ENCODE data around the gene PLEKHN1.
A peak's percentile ranks its signal among the peaks of the same experiment; 100 is the strongest.

The PLEKHN1 gene

GRCh38 chr1:966135-966703 lies at the start of gene PLEKHN1:
TSS of gene PLEKHN1 (plus strand) at chr1:966482. CDS start at chr1:966532, 50 bp downstream.
- Mint-ChIP-seq H3K9me3 (ENCODE audit: low read depth) (no peaks in the 10 kb centered on the region), H3K4me3 (peak within 1 kb of the TSS; percentile 79), H3K36me3 (no peaks in the 10 kb centered on the region), H3K4me1 (ENCODE audit: low read depth) (peaks cover 5% of the 10 kb centered on the region), H3K27me3 (peaks cover 3% of the 10 kb centered on the region), H3K27ac (no peak within 1 kb of the TSS)

GRCh38 chr1:917076-917459 lies 49.2 kb upstream of the PLEKHN1 start:
- Mint-ChIP-seq H3K27me3 (peaks cover 18% of the 10 kb centered on the region), H3K4me3 (no peak overlapping the region), H3K27ac (no peak overlapping the region), H3K36me3 (no peaks in the 10 kb centered on the region), H3K4me1 (ENCODE audit: low read depth) (peaks cover 10% of the 10 kb centered on the region), H3K9me3 (ENCODE audit: low read depth) (no peaks in the 10 kb centered on the region)

GRCh38 chr1:917466-918091 lies 48.7 kb upstream of the PLEKHN1 start:
- peaks cover 19% of the 10 kb centered on the region for H3K27me3 Mint-ChIP-seq
- no peak overlapping the region for H3K4me3 Mint-ChIP-seq
- peaks cover 10% of the 10 kb centered on the region for H3K4me1 Mint-ChIP-seq (ENCODE audit: low read depth)
- no peaks in the 10 kb centered on the region for H3K9me3 Mint-ChIP-seq (ENCODE audit: low read depth)
- no peaks in the 10 kb centered on the region for H3K36me3 Mint-ChIP-seq
- H3K27ac Mint-ChIP-seq = no peak overlapping the region

- Mint-ChIP-seq H3K27me3 (peaks cover 19% of the 10 kb centered on the region), H3K9me3 (ENCODE audit: low read depth) (no peaks in the 10 kb centered on the region), H3K4me1 (ENCODE audit: low read depth) (peaks cover 14% of the 10 kb centered on the region), H3K27ac (no peak overlapping the region), H3K4me3 (no peak overlapping the region), H3K36me3 (no peaks in the 10 kb centered on the region)
Observed at GRCh38 chr1:918353-918752, 47.9 kb upstream of the PLEKHN1 start.

GRCh38 chr1:918843-919242 lies 47.4 kb upstream of the PLEKHN1 start:
- H3K27me3 Mint-ChIP-seq = peaks cover 20% of the 10 kb centered on the region

GRCh38 chr1:919271-919872 lies 46.9 kb upstream of the PLEKHN1 start:
- no peak overlapping the region for H3K27ac Mint-ChIP-seq
- no peaks in the 10 kb centered on the region for H3K9me3 Mint-ChIP-seq (ENCODE audit: low read depth)
- H3K4me1 Mint-ChIP-seq (ENCODE audit: low read depth) = peaks cover 15% of the 10 kb centered on the region
- H3K4me3 Mint-ChIP-seq = no peak overlapping the region
- H3K36me3 Mint-ChIP-seq = no peaks in the 10 kb centered on the region
- H3K27me3 Mint-ChIP-seq = peaks cover 20% of the 10 kb centered on the region

More at GRCh38 chr1:918843-919242, 47.4 kb upstream of the PLEKHN1 start:
- Mint-ChIP-seq H3K9me3 (ENCODE audit: low read depth) (no peaks in the 10 kb centered on the region), H3K36me3 (no peaks in the 10 kb centered on the region), H3K27ac (no peak overlapping the region), H3K4me3 (no peak overlapping the region), H3K4me1 (ENCODE audit: low read depth) (peaks cover 15% of the 10 kb centered on the region)

GRCh38 chr1:920010-920409 lies 46.3 kb upstream of the PLEKHN1 start:
- Mint-ChIP-seq H3K4me1 (ENCODE audit: low read depth) (peaks cover 15% of the 10 kb centered on the region), H3K4me3 (no peak overlapping the region), H3K27ac (no peak overlapping the region), H3K9me3 (ENCODE audit: low read depth) (no peaks in the 10 kb centered on the region), H3K36me3 (no peaks in the 10 kb centered on the region), H3K27me3 (peaks cover 20% of the 10 kb centered on the region)

GRCh38 chr1:920521-920920 lies 45.8 kb upstream of the PLEKHN1 start:
- Mint-ChIP-seq H3K4me1 (ENCODE audit: low read depth) (peaks cover 15% of the 10 kb centered on the region), H3K36me3 (no peaks in the 10 kb centered on the region), H3K4me3 (no peak overlapping the region), H3K27ac (no peak overlapping the region), H3K9me3 (ENCODE audit: low read depth) (no peaks in the 10 kb centered on the region), H3K27me3 (peaks cover 20% of the 10 kb centered on the region)

- H3K36me3 Mint-ChIP-seq = no peaks in the 10 kb centered on the region
- H3K27ac Mint-ChIP-seq = no peak overlapping the region
- H3K27me3 Mint-ChIP-seq = peaks cover 21% of the 10 kb centered on the region
- H3K4me3 Mint-ChIP-seq = peak overlapping the region; percentile 35
- H3K4me1 Mint-ChIP-seq (ENCODE audit: low read depth) = peaks cover 16% of the 10 kb centered on the region
- H3K9me3 Mint-ChIP-seq (ENCODE audit: low read depth) = no peaks in the 10 kb centered on the region
Observed at GRCh38 chr1:921011-921837, 45.1 kb upstream of the PLEKHN1 start.

GRCh38 chr1:923131-923990 lies 42.9 kb upstream of the PLEKHN1 start, which contains the start of gene SAMD11:
TSS of gene SAMD11 (plus strand) at chr1:923923. CDS start at chr1:924432, 509 bp downstream.
- H3K36me3 Mint-ChIP-seq = no peaks in the 10 kb centered on the region
- peaks cover 16% of the 10 kb centered on the region for H3K4me1 Mint-ChIP-seq (ENCODE audit: low read depth)
- H3K9me3 Mint-ChIP-seq (ENCODE audit: low read depth) = no peaks in the 10 kb centered on the region
- peaks cover 23% of the 10 kb centered on the region for H3K27me3 Mint-ChIP-seq
- H3K4me3 Mint-ChIP-seq = peak within 1 kb of the TSS; percentile 88
- no peak within 1 kb of the TSS for H3K27ac Mint-ChIP-seq

- no peak overlapping the region for H3K4me3 Mint-ChIP-seq
- peaks cover 16% of the 10 kb centered on the region for H3K4me1 Mint-ChIP-seq (ENCODE audit: low read depth)
Observed at GRCh38 chr1:923991-924655, 42.2 kb upstream of the PLEKHN1 start.

GRCh38 chr1:924656-925560 lies 41.4 kb upstream of the PLEKHN1 start:
- H3K9me3 Mint-ChIP-seq (ENCODE audit: low read depth) = no peaks in the 10 kb centered on the region
- H3K27me3 Mint-ChIP-seq = peaks cover 25% of the 10 kb centered on the region
- peaks cover 16% of the 10 kb centered on the region for H3K4me1 Mint-ChIP-seq (ENCODE audit: low read depth)
- no peak overlapping the region for H3K27ac Mint-ChIP-seq
- H3K4me3 Mint-ChIP-seq = peak overlapping the region; percentile 10
- H3K36me3 Mint-ChIP-seq = no peaks in the 10 kb centered on the region

More at GRCh38 chr1:923991-924655, 42.2 kb upstream of the PLEKHN1 start:
- Mint-ChIP-seq H3K27me3 (peaks cover 23% of the 10 kb centered on the region), H3K9me3 (ENCODE audit: low read depth) (no peaks in the 10 kb centered on the region), H3K27ac (no peak overlapping the region), H3K36me3 (no peaks in the 10 kb centered on the region)
